Trophoblast cell (in vitro differentiated cells and primary cell): Measurements from ENCODE around the gene RPL13.

Source experiments
- DNase-seq, 2 donors: peaks; one replicate each; pipeline ENCODE4 v3.0.0-alpha.2; 2016
- H2AFZ ChIP-seq: 2 replicates; pipeline ENCODE4 v1.6.1; 2013; ENCODE audit warnings: low read length, moderate library complexity, mild to moderate bottlenecking; ENCODE audit not compliant: insufficient read depth, poor library complexity
- H2AK5ac ChIP-seq: 2 replicates; pipeline ENCODE4 v1.6.1; 2013; ENCODE audit warnings: mild to moderate bottlenecking, low read length
- H2BK120ac ChIP-seq: 2 replicates; pipeline ENCODE4 v1.6.1; 2013; ENCODE audit warnings: low read length, mild to moderate bottlenecking, moderate library complexity; ENCODE audit not compliant: insufficient read depth, poor library complexity
- H2BK12ac ChIP-seq: 2 replicates; pipeline ENCODE4 v1.6.1; 2013; ENCODE audit warnings: mild to moderate bottlenecking, low read length, moderate library complexity
- H2BK5ac ChIP-seq: 2 replicates; pipeline ENCODE4 v1.6.1; 2013; ENCODE audit warnings: low read length, low read depth, moderate library complexity, mild to moderate bottlenecking; ENCODE audit not compliant: poor library complexity
- H3K14ac ChIP-seq: 2 replicates; pipeline ENCODE4 v1.6.1; 2013; ENCODE audit warnings: mild to moderate bottlenecking, low read length
- H3K18ac ChIP-seq: 2 replicates; pipeline ENCODE4 v1.6.1; 2013; ENCODE audit warnings: mild to moderate bottlenecking, low read length
- H3K23ac ChIP-seq: 2 replicates; pipeline ENCODE4 v1.6.1; 2013; ENCODE audit warnings: low read length
- H3K27ac ChIP-seq: 2 replicates; pipeline ENCODE4 v1.5.1; 2013; ENCODE audit warnings: low read depth, mild to moderate bottlenecking, inconsistent platforms, low read length, moderate library complexity
- H3K27me3 ChIP-seq: 2 replicates; pipeline ENCODE4 v1.6.1; 2013; ENCODE audit warnings: inconsistent platforms, mild to moderate bottlenecking, low read length, moderate library complexity; ENCODE audit not compliant: insufficient read depth
- H3K36me3 ChIP-seq, 2 experiments: 1 replicate in 1 of 2; 2 replicates in 1 of 2; pipeline ENCODE4 v1.6.1; 2013; ENCODE audit warnings: low read length in 2 of 2, mild to moderate bottlenecking in 2 of 2, moderate library complexity in 1 of 2; ENCODE audit not compliant: insufficient read depth in 2 of 2, control insufficient read depth in 1 of 2
- H3K4ac ChIP-seq: 2 replicates; pipeline ENCODE4 v1.6.1; 2013; ENCODE audit warnings: low read depth, mild to moderate bottlenecking, low read length, moderate library complexity
- H3K4me1 ChIP-seq, 2 experiments: 1 replicate in 1 of 2; 2 replicates in 1 of 2; pipeline ENCODE4 v1.6.1; 2013; ENCODE audit warnings: low read length in 2 of 2, mild to moderate bottlenecking in 2 of 2, moderate library complexity in 1 of 2; ENCODE audit not compliant: insufficient read depth in 2 of 2, control insufficient read depth in 1 of 2
- H3K4me2 ChIP-seq: 2 replicates; pipeline ENCODE4 v1.6.1; 2013; ENCODE audit warnings: inconsistent platforms, mild to moderate bottlenecking, low read length, moderate library complexity
- H3K4me3 ChIP-seq: 2 replicates; pipeline ENCODE4 v1.5.1; 2013; ENCODE audit warnings: mild to moderate bottlenecking, low read depth, low read length, inconsistent platforms
- H3K79me1 ChIP-seq: one replicate; pipeline ENCODE4 v1.6.1; 2013; ENCODE audit warnings: low read length
- H3K79me2 ChIP-seq: 2 replicates; pipeline ENCODE4 v1.6.1; 2013; ENCODE audit warnings: low read length, mild to moderate bottlenecking; ENCODE audit not compliant: control insufficient read depth, insufficient read depth, poor library complexity
- H3K9ac ChIP-seq: 2 replicates; pipeline ENCODE4 v1.6.1; 2013; ENCODE audit warnings: mild to moderate bottlenecking, low read length
- H3K9me3 ChIP-seq: 2 replicates; pipeline ENCODE4 v1.6.1; 2013; ENCODE audit warnings: low read depth, mild to moderate bottlenecking, control low read depth, inconsistent platforms, low read length; ENCODE audit not compliant: insufficient read depth
- H4K12ac ChIP-seq: 2 replicates; pipeline ENCODE4 v1.6.1; 2013; ENCODE audit warnings: low read depth, mild to moderate bottlenecking, low read length, moderate library complexity
- H4K8ac ChIP-seq: 2 replicates; pipeline ENCODE4 v1.6.1; 2013; ENCODE audit warnings: low read depth, mild to moderate bottlenecking, low read length, moderate library complexity
- H4K91ac ChIP-seq: one replicate; pipeline ENCODE4 v1.6.1; 2013; ENCODE audit warnings: low read depth, mild to moderate bottlenecking, low read length, moderate library complexity
- WGBS: extraction: QIAGEN DNeasy Blood & Tissue Kit; methylation state at CpG from one replicate; pipeline ENCODE4 v1.1.7; 2013; ENCODE audit warnings: missing lambda C conversion rate; ENCODE audit not compliant: insufficient read length, insufficient coverage; ENCODE audit errors: extremely low coverage; 5-methylcytosine and 5-hydroxymethylcytosine counted together

Gene RPL13

GRCh38 chr16:89605186-89605970, 44.9 kb downstream of the RPL13 start:
- Histone ChIP-seq H3K4me1 (peaks cover 5 to 11% of the 10 kb centered on the region in 2 experiments), H3K27ac (no peak overlapping the region), H2AK5ac (no peak overlapping the region), H3K79me2 (no peaks in the 10 kb centered on the region), H2BK5ac (no peak overlapping the region), H3K9me3 (peaks cover 7% of the 10 kb centered on the region), H3K4me2 (no peak overlapping the region), H3K36me3 (no peaks in the 10 kb centered on the region), H2AFZ (no peak overlapping the region), H2BK120ac (no peak overlapping the region), H2BK12ac (no peak overlapping the region), H4K8ac (no peak overlapping the region), H3K27me3 (no peaks in the 10 kb centered on the region), H3K79me1 (no peaks in the 10 kb centered on the region), H3K4me3 (no peak overlapping the region), H4K91ac (no peak overlapping the region), H3K23ac (no peak overlapping the region), H3K18ac (no peak overlapping the region), H4K12ac (no peak overlapping the region), H3K4ac (no peak overlapping the region), H3K14ac (no peak overlapping the region), H3K9ac (no peak overlapping the region)
- no CpG with 5 or more reads among the region's 34 CpGs for WGBS
- DNase-seq, result no peak

GRCh38 chr16:89606006-89606405, 45.5 kb downstream of the RPL13 start:
- no peaks in the 10 kb centered on the region for H3K79me1 ChIP-seq
- no peak overlapping the region for H3K27ac ChIP-seq
- H3K4me3 ChIP-seq, result no peak overlapping the region
- H4K91ac ChIP-seq, result no peak overlapping the region
- H2AK5ac ChIP-seq, result no peak overlapping the region
- no CpG with 5 or more reads among the region's 9 CpGs for WGBS
- H2BK120ac ChIP-seq, result no peak overlapping the region
- peaks cover 5 to 11% of the 10 kb centered on the region in 2 experiments for H3K4me1 ChIP-seq
- DNase-seq, result no peak
- no peak overlapping the region for H3K14ac ChIP-seq
- no peak overlapping the region for H3K4me2 ChIP-seq
- H3K36me3 ChIP-seq, result no peaks in the 10 kb centered on the region
- peaks cover 7% of the 10 kb centered on the region for H3K9me3 ChIP-seq
- no peak overlapping the region for H3K9ac ChIP-seq
- H2BK12ac ChIP-seq, result no peak overlapping the region
- H3K27me3 ChIP-seq, result no peaks in the 10 kb centered on the region
- H4K8ac ChIP-seq, result no peak overlapping the region
- no peak overlapping the region for H3K23ac ChIP-seq
- H2BK5ac ChIP-seq, result no peak overlapping the region
- no peak overlapping the region for H4K12ac ChIP-seq
- H2AFZ ChIP-seq, result no peak overlapping the region
- H3K4ac ChIP-seq, result no peak overlapping the region
- no peak overlapping the region for H3K18ac ChIP-seq
- no peaks in the 10 kb centered on the region for H3K79me2 ChIP-seq

- Histone ChIP-seq H3K18ac (no peak overlapping the region), H3K79me2 (no peaks in the 10 kb centered on the region), H2AK5ac (no peak overlapping the region), H3K27ac (no peak overlapping the region), H3K9ac (no peak overlapping the region), H3K4me1 (peaks cover 0 to 5% of the 10 kb centered on the region in 2 experiments), H4K12ac (no peak overlapping the region), H3K4me3 (no peak overlapping the region), H2AFZ (no peak overlapping the region), H2BK5ac (no peak overlapping the region), H2BK120ac (no peak overlapping the region), H3K27me3 (no peaks in the 10 kb centered on the region), H3K4ac (no peak overlapping the region), H3K9me3 (peaks cover 7% of the 10 kb centered on the region), H4K91ac (no peak overlapping the region), H4K8ac (no peak overlapping the region), H3K4me2 (no peak overlapping the region), H3K14ac (no peak overlapping the region), H2BK12ac (no peak overlapping the region), H3K79me1 (no peaks in the 10 kb centered on the region), H3K23ac (no peak overlapping the region), H3K36me3 (no peaks in the 10 kb centered on the region)
- no CpG with 5 or more reads among the region's 9 CpGs for WGBS
- DNase-seq, result no peak
Measured at GRCh38 chr16:89607453-89607852, 47.0 kb downstream of the RPL13 start.

GRCh38 chr16:89607937-89608740, 47.7 kb downstream of the RPL13 start:
- H3K4me2 ChIP-seq, result no peak overlapping the region
- H2AK5ac ChIP-seq, result no peak overlapping the region
- H2AFZ ChIP-seq, result no peak overlapping the region
- H4K91ac ChIP-seq, result no peak overlapping the region
- H2BK5ac ChIP-seq, result no peak overlapping the region
- H2BK120ac ChIP-seq, result no peak overlapping the region
- no peak overlapping the region for H3K23ac ChIP-seq
- no peak overlapping the region for H4K8ac ChIP-seq
- no peak overlapping the region for H4K12ac ChIP-seq
- H3K27ac ChIP-seq, result no peak overlapping the region
- no peaks in the 10 kb centered on the region for H3K36me3 ChIP-seq
- WGBS, result no CpG with 5 or more reads among the region's 32 CpGs
- H3K27me3 ChIP-seq, result no peaks in the 10 kb centered on the region
- H3K79me2 ChIP-seq, result no peaks in the 10 kb centered on the region
- no peak overlapping the region for H3K18ac ChIP-seq
- H3K4ac ChIP-seq, result no peak overlapping the region
- H3K4me1 ChIP-seq, result no peaks in the 10 kb centered on the region
- H3K14ac ChIP-seq, result no peak overlapping the region
- DNase-seq, result peak in 1 of 2 donors; percentile 61
- H3K9ac ChIP-seq, result no peak overlapping the region
- H3K4me3 ChIP-seq, result no peak overlapping the region
- H3K9me3 ChIP-seq, result peaks cover 4% of the 10 kb centered on the region
- H3K79me1 ChIP-seq, result no peaks in the 10 kb centered on the region
- H2BK12ac ChIP-seq, result no peak overlapping the region
